Breast epithelium (tissue), 3 donors: ENCODE results near the gene RNASET2.

Source experiments
- CTCF ChIP-seq, 3 donors: fragments of 450-650 bp; IDR thresholded peaks; one replicate each; pipeline ENCODE4 v1.5.1; 2016 to 2017; ENCODE audit warnings: antibody characterized with exemption in 3 of 3, mild to moderate bottlenecking in 3 of 3, moderate library complexity in 3 of 3
- POLR2A ChIP-seq: fragments of 450-650 bp; IDR thresholded peaks from one replicate; pipeline ENCODE4 v1.6.1; 2016; ENCODE audit warnings: antibody characterized with exemption, mild to moderate bottlenecking, moderate library complexity
- POLR2AphosphoS5 ChIP-seq, 3 donors: sonication (generic); formaldehyde crosslinking; IDR thresholded peaks; one replicate each; pipeline ENCODE4 v1.6.1; 2017; ENCODE audit warnings: antibody characterized with exemption in 3 of 3

DNA sequence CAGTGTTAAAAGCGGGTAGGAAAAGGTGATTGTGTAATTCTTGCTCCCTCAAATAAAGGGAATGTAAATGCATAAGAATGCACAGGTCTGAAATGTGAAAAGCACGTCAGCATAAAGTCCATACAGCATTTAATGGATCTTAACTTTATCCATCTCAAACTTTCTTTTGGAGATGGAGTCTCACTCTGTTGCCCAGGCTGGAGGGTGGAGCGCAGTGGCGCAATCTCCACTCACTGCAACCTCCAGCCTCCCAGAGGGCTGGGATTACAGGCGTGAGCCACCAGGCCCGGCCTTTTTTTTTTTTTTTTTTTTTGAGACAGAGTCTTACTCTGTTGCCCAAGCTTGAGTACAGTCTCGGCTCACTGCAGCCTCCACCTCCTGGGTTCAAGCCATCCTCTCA lies 33.4 kb downstream of the RNASET2 start:
- no peak for TF ChIP-seq CTCF (IDR thresholded peaks at IDR 0.05)
- TF ChIP-seq POLR2A: no peak
- no peak for TF ChIP-seq POLR2AphosphoS5 (IDR thresholded peaks at IDR 0.05)
